ENCODE results near the gene ZCCHC2.

ZCCHC2 gene

GRCh38 chr18:62610701-62611411 lies 88.0 kb downstream of the ZCCHC2 start:
- no peak for DNase-seq (ENCODE audit: low spot score)

- no peak for DNase-seq (ENCODE audit: low spot score)
These were observed 88.8 kb downstream of the ZCCHC2 start for GRCh38 chr18:62611453-62612288.

- DNase-seq (ENCODE audit: low spot score), result no peak
These were observed 89.4 kb downstream of the ZCCHC2 start for GRCh38 chr18:62612289-62612645.

- DNase-seq (ENCODE audit: low spot score), result no peak
These were observed 90.0 kb downstream of the ZCCHC2 start for GRCh38 chr18:62612776-62613175.

DNA sequence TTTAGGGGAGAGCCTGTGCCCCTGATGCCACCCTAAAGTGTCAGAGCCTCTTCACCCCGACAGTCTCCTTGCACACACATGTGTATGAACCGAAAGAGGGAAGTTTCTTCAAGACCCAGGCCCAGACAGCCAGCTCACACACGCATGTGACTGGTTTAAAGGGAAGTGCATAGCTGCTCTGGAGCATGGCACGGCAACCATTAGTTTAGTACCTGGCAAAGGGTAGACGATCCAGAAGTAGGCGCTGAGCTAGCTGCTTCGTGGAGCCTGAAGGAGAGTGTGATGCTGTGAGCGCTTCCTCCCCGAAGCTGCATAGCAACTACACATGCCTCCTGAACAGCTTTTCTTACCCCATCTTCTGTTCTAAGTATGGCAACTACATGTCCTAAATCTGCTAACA lies 91.7 kb downstream of the ZCCHC2 start:
- no peak for DNase-seq (ENCODE audit: low spot score)

GRCh38 chr18:62616331-62616805 lies 93.5 kb downstream of the ZCCHC2 start:
- DNase-seq (ENCODE audit: low spot score), result no peak

GRCh38 chr18:62617793-62618591 lies 95.2 kb downstream of the ZCCHC2 start:
- DNase-seq (ENCODE audit: low spot score), result no peak

- DNase-seq (ENCODE audit: low spot score), result no peak
These were observed 95.9 kb downstream of the ZCCHC2 start for GRCh38 chr18:62618735-62619134.

DNA sequence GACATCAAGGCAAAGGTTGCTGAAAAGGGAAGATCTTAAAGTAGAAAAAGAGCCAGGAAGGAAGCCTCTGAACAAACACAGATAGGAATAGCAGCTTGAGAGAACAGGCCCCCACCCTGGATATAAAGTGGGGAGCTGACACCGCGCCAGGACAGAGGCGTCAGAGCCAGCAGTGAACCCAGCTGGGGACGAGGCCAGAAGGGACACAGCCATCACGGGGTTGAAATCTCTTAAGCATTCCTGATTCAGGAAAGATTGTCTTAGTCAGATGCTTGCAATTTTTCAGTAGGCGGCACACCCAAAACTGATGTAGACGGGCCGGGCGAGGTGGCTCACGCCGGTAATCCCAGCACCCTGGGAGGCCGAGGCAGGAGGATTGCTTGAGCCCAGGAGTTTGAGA lies 98.7 kb downstream of the ZCCHC2 start:
- no peak for DNase-seq (ENCODE audit: low spot score)

GRCh38 chr18:62625019-62625418 lies 102.2 kb downstream of the ZCCHC2 start:
- DNase-seq (ENCODE audit: low spot score), result no peak
